GM12878 (cell line): ENCODE measurements around the gene HMOX2. TPM values are rescaled to one million over a fixed set of nuclear protein-coding genes. Genes with fewer than 3 reads are reported as not detected.

Experiments
- ATAC-seq: fragments of 200-7000 bp; cut with Tn5 transposase; 3 replicates; pipeline ENCODE4 v1.9.1; 2020; ENCODE audit warnings: mild to moderate bottlenecking, moderate library complexity
- BruUV-seq: library from RNA; stranded (reverse); fragments of 400-500 nt; replicated peaks from 2 replicates; lab custom pipeline; 2021; lab: Mats Ljungman, UMichigan
- CTCF ChIA-PET: fragments of 300-600 bp; sonication (Branson Sonifier 250); formaldehyde crosslinking; extraction: SDS; loops from one replicate; lab custom pipeline; 2021; ENCODE audit warnings: inconsistent platforms; lab: Yijun Ruan, JAX
- POLR2A ChIA-PET: fragments of 350-600 bp; formaldehyde crosslinking; extraction: SDS; loops from one replicate; lab custom pipeline; 2021; ENCODE audit warnings: inconsistent platforms; lab: Charles Lee
- RAD21 ChIA-PET: fragments of 300-600 bp; sonication (Branson Sonifier 250); formaldehyde crosslinking; loops from one replicate; lab custom pipeline; 2023; ENCODE audit warnings: antibody characterized with exemption; ENCODE audit not compliant: unreplicated experiment; lab: Charles Lee
- SMC1A ChIA-PET: fragments of 300-600 bp; sonication (Branson Sonifier 250); formaldehyde crosslinking; loops from one replicate; lab custom pipeline; 2023; ENCODE audit not compliant: unreplicated experiment, uncharacterized antibody; lab: Charles Lee
- DNase-seq: peaks from one replicate; pipeline ENCODE4 v3.0.0-alpha.2; 2011; ENCODE audit warnings: low read depth, low spot score
- FAIRE-seq: peaks from 3 replicates; lab custom pipeline; 2011; peaks lifted over from hg19 to GRCh38; lab: Jason Lieb, UNC
- H2AFZ ChIP-seq: 2 replicates; pipeline ENCODE4 v1.6.0; 2011; ENCODE audit warnings: low read depth, low read length, control low read depth; ENCODE audit not compliant: control insufficient read depth
- H3K27ac ChIP-seq: 2 replicates; pipeline ENCODE4 v1.5.1; 2011; ENCODE audit warnings: control low read depth; ENCODE audit not compliant: control insufficient read depth, insufficient read depth
- H3K27me3 ChIP-seq, 2 experiments: replicated peaks in 1 of 2; 2 replicates each; pipeline versions ENCODE4 v1.6.0 to v1.6.1; 2011; ENCODE audit warnings: low read length in 1 of 2; ENCODE audit not compliant: control insufficient read depth in 2 of 2, insufficient read depth in 2 of 2
- H3K36me3 ChIP-seq, 2 experiments: 2 replicates each; pipeline ENCODE4 v1.5.1; 2011; ENCODE audit warnings: low read length in 1 of 2; ENCODE audit not compliant: control insufficient read depth in 2 of 2, insufficient read depth in 2 of 2
- H3K4me1 ChIP-seq: 2 replicates; pipeline ENCODE4 v1.6.1; 2011; ENCODE audit warnings: mild to moderate bottlenecking, low read length, moderate library complexity, mixed read lengths; ENCODE audit not compliant: control insufficient read depth, insufficient read depth
- H3K4me2 ChIP-seq: 2 replicates; pipeline ENCODE4 v1.6.0; 2011; ENCODE audit warnings: control low read depth; ENCODE audit not compliant: control insufficient read depth, insufficient read depth
- H3K4me3 ChIP-seq: fragments of 200-600 bp; sonication (generic); 2 replicates; pipeline ENCODE4 v1.5.1; 2016
- H3K79me2 ChIP-seq: 2 replicates; pipeline ENCODE4 v1.6.0; 2011; ENCODE audit warnings: low read length; ENCODE audit not compliant: control insufficient read depth, insufficient read depth
- H3K9ac ChIP-seq: 2 replicates; pipeline ENCODE4 v1.8.0; 2011; ENCODE audit warnings: low read length, control low read depth, mixed read lengths; ENCODE audit not compliant: control insufficient read depth, insufficient read depth
- H3K9me3 ChIP-seq: replicated peaks from 3 replicates; pipeline ENCODE4 v1.5.1; 2011; ENCODE audit warnings: mild to moderate bottlenecking, low read length; ENCODE audit not compliant: control insufficient read depth, insufficient read depth
- H4K20me1 ChIP-seq: 2 replicates; pipeline ENCODE4 v1.6.0; 2011; ENCODE audit not compliant: control insufficient read depth, insufficient read depth
- ATF2 ChIP-seq: IDR thresholded peaks from 2 replicates; pipeline ENCODE4 v1.6.1; 2012; ENCODE audit warnings: low read length, inconsistent platforms
- BRCA1 ChIP-seq: IDR thresholded peaks from 2 replicates; pipeline ENCODE4 v1.6.1; 2011; ENCODE audit warnings: low read depth, low read length, improper control_type of control experiment
- CBFB ChIP-seq: IDR thresholded peaks from 2 replicates; pipeline ENCODE4 v1.6.1; 2016; ENCODE audit warnings: antibody characterized with exemption, low read depth
- CBX5 ChIP-seq: sonication (generic); IDR thresholded peaks from 2 replicates; pipeline ENCODE4 v1.6.1; 2016; ENCODE audit warnings: low read depth, moderate library complexity, mild to moderate bottlenecking, inconsistent platforms
- FOS ChIP-seq: IDR thresholded peaks from 3 replicates; pipeline ENCODE4 v1.6.1; 2011; ENCODE audit warnings: borderline replicate concordance; ENCODE audit not compliant: insufficient read length; ENCODE audit errors: extremely low read depth
- HCFC1 ChIP-seq: fragments of 150-350 bp; IDR thresholded peaks from 2 replicates; pipeline ENCODE4 v1.6.1; 2014; ENCODE audit warnings: low read length
- HDAC6 ChIP-seq: fragments of 200-600 bp; sonication (generic); IDR thresholded peaks from one replicate; pipeline ENCODE4 v1.8.0; 2017; ENCODE audit warnings: antibody characterized with exemption; ENCODE audit not compliant: unreplicated experiment
- MEF2B ChIP-seq: fragments of 450-650 bp; IDR thresholded peaks from 2 replicates; pipeline ENCODE4 v1.6.1; 2018; ENCODE audit warnings: mild to moderate bottlenecking, moderate library complexity; ENCODE audit not compliant: partially characterized antibody, poor library complexity, severe bottlenecking
- NFIC ChIP-seq: IDR thresholded peaks from 2 replicates; pipeline ENCODE4 v1.6.1; 2012; ENCODE audit warnings: low read depth, mild to moderate bottlenecking, inconsistent platforms, low read length, moderate library complexity
- PBX3 ChIP-seq: IDR thresholded peaks from 2 replicates; pipeline ENCODE4 v1.6.1; 2011; ENCODE audit warnings: mild to moderate bottlenecking, low read depth, low read length, moderate library complexity; ENCODE audit not compliant: insufficient replicate concordance
- POLR2AphosphoS2 ChIP-seq: IDR thresholded peaks from 2 replicates; pipeline ENCODE4 v1.6.1; 2011; ENCODE audit warnings: low read depth, mild to moderate bottlenecking, low read length, improper control_type of control experiment, moderate library complexity
- POU2F2 ChIP-seq: IDR thresholded peaks from 3 replicates; pipeline ENCODE4 v1.6.1; 2011; ENCODE audit warnings: low read depth, mild to moderate bottlenecking, low read length, borderline replicate concordance
- SMC3 ChIP-seq: IDR thresholded peaks from 2 replicates; pipeline ENCODE4 v1.6.1; 2011; ENCODE audit warnings: low read length, improper control_type of control experiment, borderline replicate concordance
- SP1 ChIP-seq: IDR thresholded peaks from one replicate; pipeline ENCODE4 v1.6.1; 2011; ENCODE audit warnings: low read depth, low read length
- TBL1XR1 ChIP-seq: IDR thresholded peaks from 2 replicates; pipeline ENCODE4 v1.6.1; 2012; ENCODE audit warnings: low read depth, low read length, improper control_type of control experiment
- YY1 ChIP-seq: IDR thresholded peaks from 2 replicates; pipeline ENCODE4 v1.6.1; 2011; ENCODE audit warnings: low read depth, mild to moderate bottlenecking, low read length
- ZBTB11 ChIP-seq: fragments of 450-650 bp; formaldehyde crosslinking; IDR thresholded peaks from 2 replicates; pipeline ENCODE4 v1.5.0; 2022; ENCODE audit warnings: mild to moderate bottlenecking, missing genetic modification characterization
- ZNF622 ChIP-seq: fragments of 450-650 bp; IDR thresholded peaks from 2 replicates; pipeline ENCODE4 v1.6.1; 2017; ENCODE audit warnings: mild to moderate bottlenecking, inconsistent platforms
- WGBS: methylation state at CpG from one replicate; pipeline ENCODE4 v1.1.6; 2016; ENCODE audit warnings: low lambda C conversion rate; ENCODE audit not compliant: insufficient replicate concordance, insufficient coverage; ENCODE audit errors: missing lambda C conversion rate; 5-methylcytosine and 5-hydroxymethylcytosine counted together
- in situ Hi-C: fragments of 300-500 bp; cut with MboI; formaldehyde crosslinking; loops from 9 replicates; pipeline ENCODE4 v1.14.3; 2018; ENCODE audit warnings: mixed read lengths
- intact Hi-C: fragments of 100-400 bp; cut with micrococcal nuclease; formaldehyde crosslinking; loops from one replicate; pipeline ENCODE4 v1.14.2; 2022; ENCODE audit not compliant: unreplicated experiment
- polyA plus RNA-seq, 11 experiments: library from polyadenylated mRNA; depleted of rRNA in 4 of 11; unstranded in 6 of 11; stranded (reverse) in 5 of 11; fragments of >200 nt; fragmentation: Nextera tagmentation in 4 of 11; fragmentation: Illumina TruSeq in 1 of 11; extraction: Ambion mirVana in 4 of 11; extraction: Trizol in 1 of 11; gene quantifications; 1 replicate in 1 of 11; 2 replicates in 10 of 11; pipeline versions ENCODE4 v1.2.1 to v1.2.3, GENCODE V29; 2011 to 2016; ENCODE audit warnings: inconsistent platforms in 2 of 11, missing spikeins in 2 of 11, low read depth in 1 of 11
- total RNA-seq, 4 experiments: library from RNA; depleted of rRNA in 3 of 4; stranded (reverse); fragments of >200 nt in 3 of 4; fragmentation: Illumina TruSeq in 1 of 4; extraction: Trizol in 1 of 4; gene quantifications; 2 replicates each; pipeline versions ENCODE4 v1.2.1 to v1.2.3, GENCODE V29; 2013 to 2021

The HMOX2 gene
- total and polyA plus RNA-seq, 10 of the 15 experiments (the other 5 are each of a cell fraction or from before 2014, with no cell fraction given), result 26.4 to 111 (median 57.8) TPM

GRCh38 chr16:4552541-4552940 lies 76.3 kb downstream of the HMOX2 start (continued):
- no peak for TF ChIP-seq PBX3
- TF ChIP-seq FOS, result no peak
- no peak for TF ChIP-seq NFIC

- ATAC-seq (no peak), DNase-seq (no peak), FAIRE-seq (no peak)
- RAD21 ChIA-PET, result no interaction called here
- Histone ChIP-seq H3K27ac (no peak within 1 kb of the TSS), H3K4me3 (no peak within 1 kb of the TSS), H3K9me3 (no peaks in the 10 kb centered on the region), H3K4me1 (no peaks in the 10 kb centered on the region), H3K4me2 (no peak within 1 kb of the TSS), H3K27me3 (peaks cover 0 to 2% of the 10 kb centered on the region in 2 experiments; a peak in 1 of 4 replicates), H3K79me2 (no peaks in the 10 kb centered on the region), H4K20me1 (no peaks in the 10 kb centered on the region), H2AFZ (no peak within 1 kb of the TSS), H3K36me3 (no peaks in the 10 kb centered on the region), H3K9ac (no peak within 1 kb of the TSS)
- SMC1A ChIA-PET, result interaction anchor here (0.7 kb wide), 1 partner anchor 1528 kb away, joined by 3 read pairs; no protein-coding TSS in a partner anchor
- 42% methylated on average over 4 of the region's 4 CpGs for WGBS
- POLR2A ChIA-PET, result interaction anchor here (0.6 to 1.1 kb wide), 3 partner anchors 11 to 31 kb away, joined by 3 to 4 read pairs (median 3); no protein-coding TSS in a partner anchor
- intact Hi-C loops, result no loop called here
- in situ Hi-C loops, result no loop called here
- BruUV-seq, result no TSS peak
- CTCF ChIA-PET, result interaction anchor here (1.0 kb wide), 1 partner anchor 8 kb away, joined by 3 read pairs; no protein-coding TSS in a partner anchor
- TF ChIP-seq CBFB (no peak), CBX5 (no peak), TBL1XR1 (no peak), YY1 (no peak), POU2F2 (no peak), MEF2B (no peak), HCFC1 (no peak), ZNF622 (no peak), SP1 (no peak), ATF2 (no peak), POLR2AphosphoS2 (no peak), SMC3 (no peak), HDAC6 (no peak), BRCA1 (no peak), ZBTB11 (no peak)
These were observed 79.9 kb downstream of the HMOX2 start, which contains the start of gene C16orf96 for GRCh38 chr16:4556112-4556511. Gene C16orf96 (plus strand): TSS chr16:4556340. CDS start chr16:4556490, 150 bp downstream.
